HG03103 (cell line): ENCODE data around the gene PKD1L1.
"Not testable (repeated sequence)": the region's sequence is repeated elsewhere in the genome, so short reads cannot be mapped to it uniquely, and the experiment has no call there.

ENCODE experiments used
- ATAC-seq: cut with Tn5 transposase; IDR thresholded peaks from one replicate; pipeline ENCODE4 v1.9.1; 2021; ENCODE audit warnings: low read depth; ENCODE audit not compliant: unreplicated experiment

PKD1L1 gene

GRCh38 chr7:47957156-47957555, 8.9 kb upstream of the PKD1L1 start:
- ATAC-seq: no peak

DNA sequence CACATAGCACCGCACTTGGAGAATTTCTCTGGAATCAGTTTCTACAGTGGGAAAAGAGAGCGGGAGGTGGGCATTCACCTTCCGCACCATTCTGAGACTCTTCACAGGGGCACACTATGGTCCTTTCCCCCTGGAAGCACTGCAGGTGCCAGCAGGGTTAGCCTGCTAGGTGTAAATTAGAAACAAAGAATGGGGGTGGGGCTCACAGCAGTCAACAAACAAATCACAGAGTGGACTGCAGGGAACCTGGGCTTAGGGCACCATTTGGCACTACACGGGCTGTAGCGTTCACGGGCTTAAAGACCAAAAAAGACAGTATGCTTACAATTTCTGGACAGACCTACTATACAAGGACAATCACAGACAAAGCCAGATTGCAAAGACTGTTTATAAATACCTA, 8.0 kb upstream of the PKD1L1 start:
- ATAC-seq: no peak

DNA sequence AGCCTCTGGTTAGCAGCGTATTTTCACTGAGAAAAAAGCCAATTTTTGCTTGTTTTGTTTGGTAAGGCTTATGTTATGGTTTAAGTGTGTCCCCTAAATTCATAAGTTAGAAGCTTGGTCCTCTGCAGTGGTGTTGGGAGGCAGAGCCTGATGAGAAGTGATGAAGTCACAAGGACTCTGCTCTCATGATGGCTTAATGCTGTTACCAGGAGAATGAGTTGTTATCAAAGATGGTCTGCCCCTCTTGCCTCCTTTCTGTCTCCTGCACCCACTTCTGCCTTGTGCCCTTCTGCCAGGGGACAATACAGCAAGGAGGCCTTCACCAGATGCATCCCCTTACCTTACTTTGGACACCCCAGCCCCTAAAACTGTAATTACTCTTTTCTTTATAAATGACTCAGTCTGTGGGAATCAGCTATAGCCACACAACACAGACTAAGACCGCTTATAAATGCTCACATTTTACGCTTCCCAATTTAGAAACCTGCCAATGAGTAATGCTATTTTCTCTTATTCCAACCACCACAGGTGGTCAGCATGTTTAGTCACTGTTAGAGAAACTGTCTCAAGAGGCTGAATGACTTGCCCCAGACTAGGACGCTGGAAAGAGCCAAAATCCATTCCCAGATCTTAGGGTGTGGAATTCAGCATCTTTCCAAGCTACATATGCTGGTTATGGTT, 6.1 kb upstream of the PKD1L1 start:
- ATAC-seq: peak; percentile 27

DNA sequence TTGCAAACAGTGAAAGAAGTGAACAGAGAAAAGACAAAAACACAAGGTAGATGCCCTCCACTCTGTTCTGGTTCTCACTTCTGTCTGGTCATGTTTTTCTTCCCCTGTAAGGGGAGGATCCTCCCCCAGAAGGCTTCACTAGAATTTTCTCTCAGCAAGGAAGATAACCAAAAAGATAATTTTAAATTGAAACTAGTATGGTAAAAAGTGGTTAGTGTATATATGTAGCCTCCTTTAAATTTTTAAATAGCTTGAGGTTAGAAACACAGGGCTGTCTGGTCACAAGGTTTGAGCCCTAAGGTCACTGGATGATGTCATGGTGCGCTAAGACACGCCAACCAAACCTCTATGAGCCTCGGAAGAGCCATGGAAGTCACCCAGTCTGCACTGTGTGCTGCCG, 5.6 kb upstream of the PKD1L1 start:
- ATAC-seq: peak; percentile 41

DNA sequence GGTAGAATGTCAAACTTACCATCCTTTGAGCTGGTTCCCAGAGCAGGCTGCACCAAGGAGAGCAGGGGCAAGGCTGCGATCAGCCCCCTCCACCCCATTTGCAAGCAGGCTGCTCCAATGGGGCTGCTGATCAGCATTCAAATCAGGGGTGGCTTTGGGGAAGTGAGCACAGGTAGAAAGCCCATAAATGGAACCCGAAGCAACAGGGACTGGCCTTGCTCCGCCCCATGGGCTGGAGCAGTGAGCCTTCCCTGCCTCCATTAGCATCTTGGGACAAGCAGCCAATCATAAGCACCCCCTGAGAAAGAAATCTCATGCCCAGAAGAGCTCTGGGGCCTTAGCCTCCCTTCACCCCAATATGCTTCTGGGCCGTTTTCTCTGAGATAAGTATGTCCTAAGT, 4.0 kb upstream of the PKD1L1 start:
- no peak for ATAC-seq

DNA sequence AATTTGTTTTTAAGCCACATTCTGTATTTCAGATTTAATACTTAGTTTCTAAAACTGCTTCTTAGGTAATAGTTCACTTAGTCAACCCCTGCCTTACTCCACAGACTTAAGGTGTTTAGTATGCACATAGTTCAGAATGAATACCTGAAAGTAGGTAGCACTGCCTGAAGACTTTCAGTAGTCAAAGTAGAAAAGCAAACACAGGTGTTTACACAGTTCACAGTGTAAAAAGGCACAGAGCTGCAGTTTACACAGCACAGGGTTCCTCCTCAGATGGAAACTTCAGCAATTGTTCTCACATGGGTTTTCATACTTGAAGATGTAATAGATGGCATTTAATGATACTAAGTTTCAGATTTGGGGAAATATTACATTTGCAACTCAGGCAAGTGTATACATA, 3.1 kb upstream of the PKD1L1 start:
- no peak for ATAC-seq

DNA sequence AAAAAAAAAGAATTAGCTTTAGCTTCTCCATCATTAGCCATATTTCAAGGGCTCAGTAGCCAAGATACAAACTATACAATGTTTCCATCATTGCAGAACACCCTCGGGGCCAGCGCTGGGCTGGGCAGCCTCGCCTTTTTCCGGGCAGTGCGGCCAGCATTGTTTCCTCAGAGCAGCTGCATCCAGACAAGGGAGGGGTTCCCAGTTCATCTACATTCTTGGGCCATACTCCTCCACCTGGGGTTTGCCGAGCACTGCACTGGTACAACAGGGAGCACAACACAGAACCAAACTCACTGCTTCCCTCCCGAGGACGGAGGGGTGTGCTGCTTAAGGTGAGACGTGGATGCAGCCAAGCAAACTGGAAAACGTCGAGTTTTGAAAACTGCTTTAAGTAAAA, 2.4 kb upstream of the PKD1L1 start:
- ATAC-seq: no peak

DNA sequence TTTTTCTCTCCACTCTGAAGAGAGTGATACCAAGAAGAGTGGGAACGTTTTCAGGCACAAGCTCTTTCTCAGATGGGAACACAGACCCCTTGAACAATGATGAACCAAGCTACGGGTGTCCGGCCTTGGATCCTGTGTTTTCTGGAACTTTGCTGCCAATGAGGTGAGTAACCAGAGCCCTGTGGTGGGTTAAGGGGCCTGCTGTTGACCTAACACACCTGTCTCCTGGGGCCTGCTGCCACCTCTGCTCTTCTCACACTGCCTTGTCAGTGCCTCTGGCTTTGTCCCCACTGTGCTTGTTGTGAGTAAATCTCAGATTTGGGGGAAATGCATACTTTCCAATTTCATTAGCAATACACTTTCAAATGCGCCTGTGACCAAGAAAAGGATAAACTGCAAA, 1.4 kb upstream of the PKD1L1 start:
- no peak for ATAC-seq

DNA sequence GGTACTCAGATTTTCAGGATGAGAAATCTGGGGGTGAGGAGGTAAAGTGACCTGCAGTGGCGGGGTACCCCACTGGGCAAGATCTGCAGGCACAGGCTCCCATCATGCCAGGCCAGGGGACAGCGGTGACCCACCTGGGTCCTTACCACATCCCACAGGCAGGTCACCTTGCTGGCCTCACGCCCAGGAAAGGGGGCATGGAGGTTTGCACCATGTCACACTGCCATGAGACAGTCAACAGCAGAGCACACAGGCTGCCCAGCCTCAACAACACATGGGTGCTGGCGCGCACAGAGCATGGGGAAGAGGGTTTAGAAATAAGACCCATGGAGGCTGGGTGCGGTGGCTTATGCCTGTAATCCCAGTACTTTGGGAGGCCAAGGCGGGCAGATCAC, 914 bp downstream of the PKD1L1 start:
- no peak for ATAC-seq

DNA sequence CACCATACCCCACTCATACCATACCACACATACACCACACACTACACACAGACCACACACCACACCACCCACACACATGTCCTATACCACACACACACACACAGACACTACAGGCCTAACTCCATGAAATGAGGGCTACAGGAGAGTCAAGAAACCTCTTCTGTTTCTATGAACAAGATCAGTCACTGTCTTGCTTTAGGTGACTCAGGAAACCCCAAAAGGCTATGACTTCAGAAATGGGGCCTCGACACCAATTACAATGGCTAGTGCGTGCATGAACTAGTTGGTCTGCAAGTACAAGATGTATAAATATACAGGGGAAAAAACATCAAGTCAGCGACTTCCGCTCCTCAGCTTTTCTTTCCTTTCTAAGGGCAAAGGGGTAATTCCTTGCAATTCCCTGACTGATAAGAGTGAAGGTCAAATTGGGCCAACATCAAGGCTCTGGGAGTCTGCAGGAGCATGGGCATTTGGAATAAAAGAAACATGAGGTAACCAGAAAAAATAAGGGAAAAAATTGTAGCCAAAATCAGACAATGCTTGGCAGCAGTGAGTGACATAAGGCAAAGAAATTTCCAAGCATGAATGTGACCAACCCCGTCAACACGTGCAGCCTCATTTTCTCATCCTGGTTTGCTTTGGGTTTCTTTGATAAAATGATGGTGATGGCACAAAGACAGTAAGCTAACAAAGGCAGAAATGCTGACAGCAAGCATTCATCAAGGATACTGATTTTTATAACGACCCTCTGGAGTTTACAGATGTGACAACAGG, 1.5 kb downstream of the PKD1L1 start:
- ATAC-seq: no peak

DNA sequence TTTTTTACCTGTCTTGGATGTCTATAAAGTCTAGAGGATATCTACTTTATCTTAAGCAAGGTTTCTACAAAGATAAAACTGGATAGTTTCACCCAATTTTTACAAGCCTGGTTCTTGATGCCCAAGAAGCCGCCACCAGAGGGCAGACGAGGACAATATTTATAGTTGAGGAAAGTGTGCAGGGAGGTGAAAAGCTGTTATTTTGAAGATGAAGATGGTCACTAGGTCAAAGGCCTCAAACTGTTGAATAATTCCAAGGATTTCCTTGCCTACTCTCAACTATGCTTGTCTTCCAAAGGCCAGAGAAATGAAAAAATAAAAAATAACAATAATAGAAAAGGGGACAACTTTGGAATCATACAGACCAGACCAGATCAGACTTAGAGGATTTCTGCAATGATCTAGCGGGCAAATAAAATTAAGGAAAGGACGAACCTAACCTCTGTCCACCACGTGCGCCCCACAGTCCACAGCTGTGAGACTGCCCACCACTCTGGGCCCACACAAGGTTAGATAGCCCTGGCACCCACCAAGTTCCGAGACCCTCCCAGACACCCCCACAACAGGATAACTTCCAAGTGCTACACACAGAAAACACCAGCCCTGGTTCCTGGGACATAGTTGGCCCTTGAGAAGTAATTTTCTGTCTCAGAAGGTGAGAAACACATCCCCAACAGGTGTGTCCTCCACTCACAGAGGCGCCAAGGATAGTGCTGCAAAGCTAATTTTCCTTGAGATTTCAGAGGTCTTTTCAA, 2.8 kb downstream of the PKD1L1 start:
- ATAC-seq: peak; percentile 68

DNA sequence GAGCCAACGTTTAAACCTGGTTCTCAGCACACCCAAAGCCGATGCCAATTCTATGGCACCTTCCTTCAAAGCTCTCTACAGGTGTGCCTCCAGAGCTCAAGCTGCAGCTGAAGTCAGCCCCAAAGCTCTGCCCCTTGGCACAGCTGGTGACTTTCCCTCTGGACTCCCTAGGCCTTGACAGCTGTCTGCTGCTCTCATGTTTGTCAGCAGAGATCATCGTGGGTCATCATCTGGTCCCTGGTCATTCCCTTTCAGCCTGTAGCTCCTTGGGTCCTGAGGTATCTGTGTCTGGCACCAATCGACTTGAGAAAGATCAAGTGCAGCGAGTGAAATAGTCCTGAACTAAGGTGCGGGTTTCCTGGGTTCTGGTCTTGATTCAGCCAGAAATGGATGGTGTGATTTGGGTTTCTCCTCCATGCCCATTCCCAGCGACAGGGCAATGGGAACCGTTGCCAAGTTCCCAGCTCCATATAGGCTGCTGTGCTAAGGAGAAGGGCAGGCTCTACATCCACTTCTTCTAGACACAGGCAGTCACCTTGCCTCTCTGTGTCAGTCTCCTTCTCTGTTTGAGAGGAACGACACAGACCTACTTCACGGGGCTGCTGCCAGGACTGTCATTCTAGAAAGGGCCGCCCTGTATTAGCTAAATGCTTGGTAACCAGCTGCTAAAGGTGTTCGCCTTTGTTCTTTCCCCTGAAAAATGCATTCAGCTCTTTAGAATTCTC, 3.6 kb downstream of the PKD1L1 start:
- ATAC-seq: no peak

DNA sequence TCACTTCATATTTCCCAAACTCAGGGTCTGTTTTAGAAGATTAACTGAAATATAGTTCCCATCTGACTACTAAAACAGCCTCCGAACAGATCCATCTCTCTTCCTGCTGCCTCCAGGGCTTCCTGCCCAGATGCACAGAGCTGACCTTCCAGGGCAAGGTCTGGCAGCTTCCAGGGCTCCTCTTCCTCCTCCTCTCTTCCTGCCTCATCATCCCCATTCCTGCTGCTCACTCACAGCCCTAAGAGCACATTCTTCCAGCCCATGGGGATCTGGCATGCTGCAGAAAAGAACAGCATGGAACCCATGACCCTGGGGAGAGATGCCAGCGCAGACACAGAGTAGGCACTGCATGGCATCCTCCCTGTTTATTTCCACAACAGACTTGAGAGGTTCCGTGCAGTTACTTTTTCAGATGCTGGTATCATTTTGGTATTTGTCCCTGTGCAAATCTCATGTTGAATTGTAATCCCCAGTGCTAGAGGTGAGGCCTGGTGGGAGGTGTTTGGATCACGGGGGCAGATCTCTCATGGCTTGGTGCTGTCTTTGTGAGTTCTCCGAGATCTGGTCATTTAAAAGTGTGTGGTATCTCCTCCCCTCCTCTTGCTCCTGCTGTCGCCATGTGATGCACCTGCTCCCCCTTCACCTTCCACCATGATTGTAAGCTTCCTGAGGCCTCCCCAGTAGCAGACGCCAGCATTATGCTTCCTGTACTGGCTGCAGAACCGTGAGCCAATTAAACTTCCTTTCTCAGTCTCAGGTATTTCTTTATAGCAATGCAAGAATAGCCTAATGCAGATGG, 4.4 kb downstream of the PKD1L1 start:
- no peak for ATAC-seq

DNA sequence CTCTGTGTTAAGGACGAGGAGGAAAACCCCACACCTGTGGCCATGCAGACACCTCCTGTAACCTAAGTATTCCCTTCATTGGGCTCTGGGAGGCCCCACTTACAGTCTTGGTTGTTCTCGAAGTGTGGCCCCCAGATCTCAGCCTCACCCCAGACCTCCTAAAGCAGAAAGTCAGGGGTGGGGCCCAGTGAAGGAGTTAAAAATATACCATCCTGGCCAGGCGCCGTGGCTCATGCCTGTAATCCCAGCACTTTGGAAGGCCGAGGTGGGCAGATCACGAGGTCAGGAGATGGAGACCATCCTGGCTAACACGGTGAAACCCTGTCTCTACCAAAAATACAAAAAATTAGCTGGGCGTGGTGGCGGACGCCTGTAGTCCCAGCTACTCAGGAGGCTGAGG, 5.6 kb downstream of the PKD1L1 start:
- ATAC-seq: not testable (repeated sequence)

- no peak for ATAC-seq
These were observed 6.1 kb downstream of the PKD1L1 start for GRCh38 chr7:47942132-47942531.

GRCh38 chr7:47941136-47941844, 7.0 kb downstream of the PKD1L1 start:
- no peak for ATAC-seq

- ATAC-seq: no peak
These were observed 7.9 kb downstream of the PKD1L1 start for GRCh38 chr7:47940088-47941013.

GRCh38 chr7:47939425-47940036, 8.7 kb downstream of the PKD1L1 start:
- ATAC-seq: no peak
